ENCODE data around the gene ASMTL.

GRCh38 chrX:1464041-1464970 is 11.6 kb upstream of the ASMTL start:
- TF ChIP-seq POLR2A (IDR thresholded peaks at IDR 0.05) (no peak), POLR2AphosphoS5 (IDR thresholded peaks at IDR 0.05) (no peak)
- TF ChIP-seq, protein P1, sequence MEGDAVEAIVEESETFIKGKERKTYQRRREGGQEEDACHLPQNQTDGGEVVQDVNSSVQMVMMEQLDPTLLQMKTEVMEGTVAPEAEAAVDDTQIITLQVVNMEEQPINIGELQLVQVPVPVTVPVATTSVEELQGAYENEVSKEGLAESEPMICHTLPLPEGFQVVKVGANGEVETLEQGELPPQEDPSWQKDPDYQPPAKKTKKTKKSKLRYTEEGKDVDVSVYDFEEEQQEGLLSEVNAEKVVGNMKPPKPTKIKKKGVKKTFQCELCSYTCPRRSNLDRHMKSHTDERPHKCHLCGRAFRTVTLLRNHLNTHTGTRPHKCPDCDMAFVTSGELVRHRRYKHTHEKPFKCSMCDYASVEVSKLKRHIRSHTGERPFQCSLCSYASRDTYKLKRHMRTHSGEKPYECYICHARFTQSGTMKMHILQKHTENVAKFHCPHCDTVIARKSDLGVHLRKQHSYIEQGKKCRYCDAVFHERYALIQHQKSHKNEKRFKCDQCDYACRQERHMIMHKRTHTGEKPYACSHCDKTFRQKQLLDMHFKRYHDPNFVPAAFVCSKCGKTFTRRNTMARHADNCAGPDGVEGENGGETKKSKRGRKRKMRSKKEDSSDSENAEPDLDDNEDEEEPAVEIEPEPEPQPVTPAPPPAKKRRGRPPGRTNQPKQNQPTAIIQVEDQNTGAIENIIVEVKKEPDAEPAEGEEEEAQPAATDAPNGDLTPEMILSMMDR (IDR thresholded peaks at IDR 0.05), result no peak

Data from gastroesophageal sphincter (tissue), 3 donors.